PC-9 (cell line): Measurements from ENCODE around the gene PPM1J. TPM values are rescaled to one million over a fixed set of nuclear protein-coding genes. Genes with fewer than 3 reads are reported as not detected.

Experiments
- BruUV-seq: library from RNA; stranded (reverse); fragments of 400-500 nt; replicated peaks from 2 replicates; lab custom pipeline; 2021; lab: Mats Ljungman, UMichigan
- CTCF ChIA-PET: fragments of 300-600 bp; sonication (Branson Sonifier 250); formaldehyde crosslinking; loops from one replicate; lab custom pipeline; 2022; ENCODE audit warnings: antibody characterized with exemption; lab: Charles Lee
- POLR2A ChIA-PET: fragments of 300-600 bp; sonication (Branson Sonifier 250); formaldehyde crosslinking; loops from one replicate; lab custom pipeline; 2022; ENCODE audit warnings: antibody characterized with exemption; ENCODE audit not compliant: unreplicated experiment; lab: Charles Lee
- DNase-seq, 2 experiments: peaks; one replicate each; pipeline versions ENCODE4 v3.0.0 to v3.0.0-alpha.2; 2015 to 2022; ENCODE audit warnings: mixed read lengths in 1 of 2
- H2AFZ ChIP-seq: fragments of 200-600 bp; sonication (generic); 2 replicates; pipeline ENCODE4 v1.8.1; 2017; ENCODE audit warnings: antibody characterized with exemption
- H3F3A ChIP-seq: fragments of 200-600 bp; sonication (generic); 2 replicates; pipeline ENCODE4 v1.8.1; 2017; ENCODE audit warnings: antibody characterized with exemption, mild to moderate bottlenecking, low read depth; ENCODE audit not compliant: insufficient read depth
- H3K27ac ChIP-seq: fragments of 200-600 bp; sonication (generic); 2 replicates; pipeline ENCODE4 v1.6.1; 2016; ENCODE audit warnings: mixed run types
- H3K27me3 ChIP-seq: fragments of 200-600 bp; sonication (generic); 2 replicates; pipeline ENCODE4 v1.6.1; 2016; ENCODE audit warnings: low read depth, mixed run types; ENCODE audit not compliant: insufficient read depth
- H3K36me3 ChIP-seq: fragments of 200-600 bp; sonication (generic); 2 replicates; pipeline ENCODE4 v1.6.1; 2016; ENCODE audit warnings: low read depth, mixed run types
- H3K4me1 ChIP-seq: fragments of 200-600 bp; sonication (generic); replicated peaks from 2 replicates; pipeline ENCODE4 v1.6.1; 2016; ENCODE audit warnings: mixed run types; ENCODE audit not compliant: insufficient read depth
- H3K4me2 ChIP-seq: fragments of 200-600 bp; sonication (generic); 2 replicates; pipeline ENCODE4 v1.6.1; 2017; ENCODE audit warnings: mixed run types
- H3K4me3 ChIP-seq: fragments of 200-600 bp; sonication (generic); 2 replicates; pipeline ENCODE4 v1.6.1; 2016; ENCODE audit warnings: mixed run types
- H3K79me2 ChIP-seq: fragments of 200-600 bp; sonication (generic); 2 replicates; pipeline ENCODE4 v1.6.1; 2017; ENCODE audit warnings: low read depth, mixed run types
- H3K9me2 ChIP-seq: fragments of 200-600 bp; sonication (generic); 2 replicates; pipeline ENCODE4 v1.8.1; 2017; ENCODE audit warnings: mild to moderate bottlenecking; ENCODE audit not compliant: insufficient read depth
- H3K9me3 ChIP-seq: fragments of 200-600 bp; sonication (generic); 2 replicates; pipeline ENCODE4 v1.8.1; 2016; ENCODE audit warnings: low read depth; ENCODE audit not compliant: insufficient read depth
- H4K20me1 ChIP-seq: fragments of 200-600 bp; sonication (generic); 2 replicates; pipeline ENCODE4 v1.8.1; 2017; ENCODE audit not compliant: insufficient read depth
- EZH2 ChIP-seq: fragments of 200-600 bp; sonication (generic); IDR thresholded peaks from 2 replicates; pipeline ENCODE4 v1.8.0; 2017; ENCODE audit warnings: antibody characterized with exemption, low read depth
- intact Hi-C: fragments of 100-400 bp; cut with micrococcal nuclease; formaldehyde crosslinking; loops from one replicate; pipeline ENCODE4 v1.10.0; 2022; ENCODE audit not compliant: unreplicated experiment
- total RNA-seq: library from RNA; stranded (reverse); gene quantifications from 2 replicates; pipeline ENCODE4 v1.2.3, GENCODE V29; 2021
- TF ChIP-seq, protein P1 (sequence below): fragments of 200-600 bp; sonication (generic); conservative IDR thresholded peaks from 2 replicates; pipeline ENCODE4 v1.6.1; 2017; ENCODE audit warnings: mixed run types, antibody characterized with exemption, mild to moderate bottlenecking, moderate library complexity

PPM1J gene
- total RNA-seq, 1 experiment from 2014 or later, result 6.0 TPM

DNA sequence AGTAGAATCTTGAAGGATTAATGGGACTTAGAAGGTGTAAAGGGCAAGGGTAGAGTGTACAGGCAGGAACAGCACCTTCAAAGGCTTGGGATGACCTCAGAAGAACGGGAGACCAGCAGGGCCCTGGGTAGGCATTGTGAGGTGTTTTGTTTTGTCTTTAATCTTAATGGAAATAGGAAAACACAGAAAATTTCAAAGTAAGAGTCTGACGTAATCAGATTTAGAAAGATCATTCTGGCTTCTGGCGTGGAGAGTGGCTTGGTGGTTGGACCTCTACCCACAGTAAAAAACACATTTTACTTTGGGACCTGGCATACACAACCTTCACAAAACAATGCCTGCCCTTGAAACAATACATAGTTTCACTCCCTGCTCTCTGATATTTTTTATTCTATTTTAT lies 36.5 kb downstream of the PPM1J start:
- no TSS peak for BruUV-seq
- Histone ChIP-seq H3K9me3 (no peaks in the 10 kb centered on the region), H3K27me3 (no peaks in the 10 kb centered on the region), H3K4me1 (peaks cover 15% of the 10 kb centered on the region), H2AFZ (no peak overlapping the region), H3K4me2 (no peak overlapping the region), H3K9me2 (no peaks in the 10 kb centered on the region), H3K36me3 (no peaks in the 10 kb centered on the region), H4K20me1 (no peaks in the 10 kb centered on the region), H3K79me2 (peaks cover 49% of the 10 kb centered on the region), H3F3A (peaks cover 7% of the 10 kb centered on the region), H3K4me3 (no peak overlapping the region), H3K27ac (no peak overlapping the region)
- TF ChIP-seq EZH2, result no peak
- TF ChIP-seq, protein P1, sequence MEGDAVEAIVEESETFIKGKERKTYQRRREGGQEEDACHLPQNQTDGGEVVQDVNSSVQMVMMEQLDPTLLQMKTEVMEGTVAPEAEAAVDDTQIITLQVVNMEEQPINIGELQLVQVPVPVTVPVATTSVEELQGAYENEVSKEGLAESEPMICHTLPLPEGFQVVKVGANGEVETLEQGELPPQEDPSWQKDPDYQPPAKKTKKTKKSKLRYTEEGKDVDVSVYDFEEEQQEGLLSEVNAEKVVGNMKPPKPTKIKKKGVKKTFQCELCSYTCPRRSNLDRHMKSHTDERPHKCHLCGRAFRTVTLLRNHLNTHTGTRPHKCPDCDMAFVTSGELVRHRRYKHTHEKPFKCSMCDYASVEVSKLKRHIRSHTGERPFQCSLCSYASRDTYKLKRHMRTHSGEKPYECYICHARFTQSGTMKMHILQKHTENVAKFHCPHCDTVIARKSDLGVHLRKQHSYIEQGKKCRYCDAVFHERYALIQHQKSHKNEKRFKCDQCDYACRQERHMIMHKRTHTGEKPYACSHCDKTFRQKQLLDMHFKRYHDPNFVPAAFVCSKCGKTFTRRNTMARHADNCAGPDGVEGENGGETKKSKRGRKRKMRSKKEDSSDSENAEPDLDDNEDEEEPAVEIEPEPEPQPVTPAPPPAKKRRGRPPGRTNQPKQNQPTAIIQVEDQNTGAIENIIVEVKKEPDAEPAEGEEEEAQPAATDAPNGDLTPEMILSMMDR, result no peak
- intact Hi-C loops, result no loop called here
- no peak for DNase-seq
- ChIA-PET CTCF (no interaction called here), POLR2A (no interaction called here)

DNA sequence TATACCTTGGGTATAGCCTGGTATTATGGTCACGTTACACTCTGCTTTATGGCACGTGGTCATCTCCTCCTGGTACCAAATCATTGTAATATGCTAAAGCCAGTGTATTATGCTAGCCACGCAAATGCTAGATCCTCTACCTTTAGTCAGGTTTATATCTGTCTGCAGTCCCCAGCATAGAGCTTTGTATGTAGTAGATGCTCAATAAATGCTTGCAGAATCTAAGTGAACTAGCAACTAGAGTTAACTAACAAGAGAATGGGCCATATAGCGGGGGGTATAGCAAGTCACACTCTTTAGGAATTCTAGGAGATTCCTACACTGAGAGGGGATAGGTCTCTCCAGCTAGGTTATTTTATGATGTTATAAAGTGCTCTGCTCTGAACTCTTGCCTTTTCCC lies 37.6 kb downstream of the PPM1J start:
- Histone ChIP-seq H3K36me3 (no peaks in the 10 kb centered on the region), H3K9me2 (no peaks in the 10 kb centered on the region), H2AFZ (no peak overlapping the region), H3K4me2 (no peak overlapping the region), H3K27me3 (no peaks in the 10 kb centered on the region), H3K9me3 (no peaks in the 10 kb centered on the region), H3K4me3 (no peak overlapping the region), H3K27ac (no peak overlapping the region), H4K20me1 (no peaks in the 10 kb centered on the region), H3F3A (peaks cover 18% of the 10 kb centered on the region), H3K79me2 (peaks cover 49% of the 10 kb centered on the region), H3K4me1 (peaks cover 21% of the 10 kb centered on the region)
- no TSS peak for BruUV-seq
- intact Hi-C loops, result no loop called here
- TF ChIP-seq, protein P1, result no peak
- ChIA-PET CTCF (no interaction called here), POLR2A (no interaction called here)
- no peak for DNase-seq

DNA sequence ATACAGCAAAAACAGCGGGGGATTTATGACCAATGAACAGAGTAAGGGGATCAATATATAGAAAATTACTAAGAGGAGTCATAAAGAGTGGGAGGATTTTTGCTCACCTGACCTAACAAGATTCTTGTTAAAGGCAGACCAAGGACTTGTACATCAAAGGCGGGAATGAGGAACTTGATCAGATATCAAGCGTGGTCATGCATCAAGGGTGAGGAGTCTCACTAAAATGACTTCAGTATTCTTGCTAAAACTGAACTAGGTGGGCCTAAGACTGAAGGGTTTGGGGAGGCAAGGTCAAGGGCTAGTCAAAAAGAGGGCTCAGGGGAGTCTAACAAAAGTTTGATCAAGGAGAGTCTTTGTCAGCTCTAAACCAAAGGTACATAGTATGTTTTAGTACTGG lies 38.6 kb downstream of the PPM1J start:
- no peak for DNase-seq
- Histone ChIP-seq H3F3A (peaks cover 26% of the 10 kb centered on the region), H2AFZ (no peak overlapping the region), H3K9me2 (no peaks in the 10 kb centered on the region), H3K4me1 (peaks cover 21% of the 10 kb centered on the region), H3K27ac (no peak overlapping the region), H4K20me1 (no peaks in the 10 kb centered on the region), H3K9me3 (no peaks in the 10 kb centered on the region), H3K4me2 (peak overlapping the region; percentile 79; the same call in 1 of the 2 replicates), H3K36me3 (peaks cover 6% of the 10 kb centered on the region; the same call in 1 of the 2 replicates), H3K4me3 (no peak overlapping the region), H3K79me2 (peaks cover 47% of the 10 kb centered on the region), H3K27me3 (no peaks in the 10 kb centered on the region)
- no TSS peak for BruUV-seq
- ChIA-PET POLR2A (no interaction called here), CTCF (no interaction called here)
- no peak for TF ChIP-seq EZH2
- TF ChIP-seq, protein P1, result no peak
- intact Hi-C loops, result no loop called here
